Endothelial cell of umbilical vein (primary cell): ENCODE measurements around the gene PLIN5.

Experiments
- CTCF ChIP-seq, 2 donors: IDR thresholded peaks; 1 replicate in 1 of 2; 2 replicates in 1 of 2; pipeline ENCODE4 v1.5.1; 2011; ENCODE audit warnings: low read length in 2 of 2, mild to moderate bottlenecking in 2 of 2, moderate library complexity in 2 of 2, control low read depth in 1 of 2, inconsistent platforms in 1 of 2, low read depth in 1 of 2; ENCODE audit not compliant: insufficient read depth in 1 of 2; ENCODE audit errors: extremely low read depth in 1 of 2
- MAX ChIP-seq: IDR thresholded peaks from 2 replicates; pipeline ENCODE4 v1.6.1; 2011; ENCODE audit not compliant: insufficient read depth, insufficient read length

- no peak for TF ChIP-seq CTCF (IDR thresholded peaks at IDR 0.05; ENCODE audit: extremely low read depth in 1 of 2, insufficient read depth in 1 of 2, low read depth in 1 of 2, low read length in 2 of 2)
- no peak for TF ChIP-seq MAX
These were observed 57.8 kb downstream of the PLIN5 start for GRCh38 chr19:4477034-4477801.
